Body of pancreas (tissue), 4 donors: ENCODE data around the gene THSD8. TPM values are rescaled to one million over a fixed set of nuclear protein-coding genes. Genes with fewer than 3 reads are reported as not detected.
"Not testable (repeated sequence)": the region's sequence is repeated elsewhere in the genome, so short reads cannot be mapped to it uniquely, and the experiment has no call there.

Source experiments
- ATAC-seq: fragments of 150-250 bp; one replicate; pipeline ENCODE4 v1.9.1; 2016
- DNase-seq, 4 donors: peaks; one replicate each; pipeline ENCODE4 v3.0.0-alpha.2; 2019
- H3K27ac ChIP-seq, 4 donors: fragments of 200-600 bp; sonication (generic); 1 replicate in 3 of 4; 2 replicates in 1 of 4; pipeline versions ENCODE4 v1.5.1 to v1.6.1; 2016 to 2019; ENCODE audit warnings: mild to moderate bottlenecking in 1 of 4, mixed read lengths in 1 of 4, moderate library complexity in 1 of 4
- H3K27me3 ChIP-seq, 2 donors: fragments of 200-600 bp; sonication (generic); one replicate each; pipeline ENCODE4 v1.6.0; 2016; ENCODE audit warnings: mild to moderate bottlenecking in 1 of 2
- H3K36me3 ChIP-seq, 2 donors: fragments of 200-600 bp; sonication (generic); replicated peaks in 1 of 2; 2 replicates each; pipeline ENCODE4 v1.5.1; 2016; ENCODE audit warnings: low read depth in 2 of 2; ENCODE audit not compliant: insufficient read depth in 1 of 2
- H3K4me1 ChIP-seq: fragments of 200-600 bp; sonication (generic); one replicate; pipeline ENCODE4 v1.6.0; 2016
- H3K4me3 ChIP-seq, 2 donors: fragments of 200-600 bp; sonication (generic); 1 replicate in 1 of 2; 2 replicates in 1 of 2; pipeline ENCODE4 v1.5.1; 2016 to 2019
- H3K9me3 ChIP-seq, 3 donors: fragments of 200-600 bp; sonication (generic); 1 replicate in 2 of 3; 2 replicates in 1 of 3; pipeline ENCODE4 v1.5.1; 2016
- POLR2A ChIP-seq, 3 donors: fragments of 450-650 bp; IDR thresholded peaks; one replicate each; pipeline ENCODE4 v1.6.1; 2016; ENCODE audit warnings: antibody characterized with exemption in 3 of 3, mild to moderate bottlenecking in 2 of 3
- WGBS, 2 donors: methylation state at CpG; one replicate each; pipeline ENCODE4 v1.1.5; 2017; 5-methylcytosine and 5-hydroxymethylcytosine counted together
- intact Hi-C: fragments of 100-400 bp; cut with DNase I; formaldehyde crosslinking; loops from one replicate; pipeline ENCODE4 v1.15.1; 2023
- total RNA-seq, 2 donors: library from RNA; depleted of rRNA; stranded (reverse); fragments of >200 nt; gene quantifications; one replicate each; pipeline ENCODE4 v1.1.0, GENCODE V29; 2016
- TF ChIP-seq, protein P1 (sequence below), 7 experiments: fragments of 450-650 bp in 4 of 7; fragments of 200-600 bp in 3 of 7; sonication (generic) in 3 of 7; IDR thresholded peaks; one replicate each; pipeline ENCODE4 v1.5.1; 2016 to 2019; ENCODE audit warnings: antibody characterized with exemption in 7 of 7

The THSD8 gene
- total RNA-seq, 2 donors from 2014 or later: not detected

DNA sequence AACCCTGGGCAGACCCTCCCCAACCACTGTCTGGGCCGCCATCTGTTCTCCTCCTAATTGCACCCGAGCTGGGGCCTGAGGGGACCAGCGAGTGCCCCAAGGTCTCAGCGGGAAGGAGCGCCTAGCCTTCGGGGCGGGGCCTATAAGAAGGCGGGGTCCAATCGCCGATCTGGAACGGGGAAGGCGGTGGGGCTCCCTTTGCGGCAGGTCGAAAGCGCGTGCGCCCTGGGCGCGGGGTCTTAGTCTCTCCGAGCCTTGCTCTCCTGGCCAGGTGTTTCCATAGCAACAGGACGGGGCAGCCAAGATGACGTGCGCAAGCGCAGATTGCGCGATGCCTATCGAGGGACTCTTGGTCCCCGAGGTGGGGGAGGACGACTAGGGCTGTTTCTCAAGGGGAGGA, 39.2 kb downstream of the THSD8 start:
- Histone ChIP-seq H3K4me3 (no peak overlapping the region), H3K4me1 (peaks cover 23% of the 10 kb centered on the region), H3K27me3 (peaks cover 0 to 27% of the 10 kb centered on the region in 2 donors), H3K27ac (no peak overlapping the region), H3K9me3 (no peaks in the 10 kb centered on the region), H3K36me3 (no peaks in the 10 kb centered on the region)
- ATAC-seq (no peak), DNase-seq (peak; percentile 22 to 60 (median 58))
- no peak for TF ChIP-seq POLR2A (IDR thresholded peaks at IDR 0.05)
- TF ChIP-seq, protein P1, sequence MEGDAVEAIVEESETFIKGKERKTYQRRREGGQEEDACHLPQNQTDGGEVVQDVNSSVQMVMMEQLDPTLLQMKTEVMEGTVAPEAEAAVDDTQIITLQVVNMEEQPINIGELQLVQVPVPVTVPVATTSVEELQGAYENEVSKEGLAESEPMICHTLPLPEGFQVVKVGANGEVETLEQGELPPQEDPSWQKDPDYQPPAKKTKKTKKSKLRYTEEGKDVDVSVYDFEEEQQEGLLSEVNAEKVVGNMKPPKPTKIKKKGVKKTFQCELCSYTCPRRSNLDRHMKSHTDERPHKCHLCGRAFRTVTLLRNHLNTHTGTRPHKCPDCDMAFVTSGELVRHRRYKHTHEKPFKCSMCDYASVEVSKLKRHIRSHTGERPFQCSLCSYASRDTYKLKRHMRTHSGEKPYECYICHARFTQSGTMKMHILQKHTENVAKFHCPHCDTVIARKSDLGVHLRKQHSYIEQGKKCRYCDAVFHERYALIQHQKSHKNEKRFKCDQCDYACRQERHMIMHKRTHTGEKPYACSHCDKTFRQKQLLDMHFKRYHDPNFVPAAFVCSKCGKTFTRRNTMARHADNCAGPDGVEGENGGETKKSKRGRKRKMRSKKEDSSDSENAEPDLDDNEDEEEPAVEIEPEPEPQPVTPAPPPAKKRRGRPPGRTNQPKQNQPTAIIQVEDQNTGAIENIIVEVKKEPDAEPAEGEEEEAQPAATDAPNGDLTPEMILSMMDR (IDR thresholded peaks at IDR 0.05): no peak
- WGBS, 2 donors: 2 to 7% methylated on average over 10 to 29 of the region's 29 CpGs
- intact Hi-C loops: loop anchor here (5.0 kb wide), 1 partner anchor 79 kb away; no protein-coding TSS in a partner anchor

DNA sequence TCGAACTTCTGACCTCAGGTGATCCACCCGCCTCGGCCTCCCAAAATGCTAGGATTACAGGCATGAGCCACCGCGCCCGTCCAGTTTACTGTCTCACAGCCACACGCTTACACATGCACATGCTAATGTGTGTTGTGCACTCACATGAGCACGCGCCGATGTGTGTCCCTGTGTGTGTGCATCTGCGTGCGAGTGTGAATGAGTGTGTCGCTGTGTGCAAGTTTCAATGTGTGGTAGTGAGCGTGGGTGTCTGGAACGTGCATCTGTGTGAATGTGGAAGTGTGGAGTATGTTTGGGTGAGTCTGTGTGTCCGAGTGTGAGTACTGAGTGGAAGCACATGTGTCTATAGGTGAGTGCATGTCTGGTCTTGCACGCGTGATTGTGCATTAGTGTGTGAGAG, 40.6 kb downstream of the THSD8 start:
- DNase-seq (no peak), ATAC-seq (no peak)
- Histone ChIP-seq H3K4me3 (no peak overlapping the region), H3K36me3 (no peaks in the 10 kb centered on the region), H3K27me3 (peaks cover 0 to 21% of the 10 kb centered on the region in 2 donors), H3K4me1 (peaks cover 25% of the 10 kb centered on the region), H3K27ac (no peak overlapping the region), H3K9me3 (no peaks in the 10 kb centered on the region)
- 84 to 86% methylated on average over 18 of the region's 18 CpGs for WGBS, 2 donors
- intact Hi-C loops: loop anchor here (5.0 kb wide), 1 partner anchor 80 kb away; no protein-coding TSS in a partner anchor
- TF ChIP-seq POLR2A (IDR thresholded peaks at IDR 0.05): no peak
- TF ChIP-seq, protein P1 (IDR thresholded peaks at IDR 0.05): no peak

DNA sequence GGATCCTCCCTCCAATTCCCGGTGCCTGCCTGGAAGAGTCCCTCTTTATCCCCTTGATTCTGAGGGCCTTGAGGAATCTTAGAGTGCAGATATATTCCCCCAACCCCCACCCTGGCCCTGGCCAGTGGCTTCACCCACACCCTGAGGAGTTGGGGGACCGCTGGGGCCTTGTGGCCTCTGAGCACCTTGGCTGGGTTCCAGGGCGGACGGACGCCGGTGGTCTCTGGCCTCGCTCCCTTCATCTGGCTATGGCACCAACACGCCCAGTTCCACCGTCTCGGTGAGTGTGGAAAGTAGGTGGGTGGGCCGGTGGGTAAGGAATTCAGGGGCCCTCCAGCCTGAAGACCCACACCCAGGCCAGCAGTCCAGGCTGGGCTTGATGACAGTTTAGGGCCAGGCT, 41.5 kb downstream of the THSD8 start:
- H3K4me3 ChIP-seq: no peak overlapping the region
- TF ChIP-seq, protein P1 (IDR thresholded peaks at IDR 0.05): no peak
- TF ChIP-seq POLR2A (IDR thresholded peaks at IDR 0.05): no peak
- H3K27ac ChIP-seq: no peak overlapping the region
- no peak for ATAC-seq
- intact Hi-C loops: loop anchor here (5.0 kb wide), 1 partner anchor 81 kb away; no protein-coding TSS in a partner anchor
- H3K36me3 ChIP-seq: no peaks in the 10 kb centered on the region
- no peaks in the 10 kb centered on the region for H3K9me3 ChIP-seq
- WGBS, 2 donors: 62 to 79% methylated on average over 4 to 11 of the region's 11 CpGs
- peaks cover 25% of the 10 kb centered on the region for H3K4me1 ChIP-seq
- H3K27me3 ChIP-seq: peaks cover 0 to 17% of the 10 kb centered on the region in 2 donors
- no peak for DNase-seq

DNA sequence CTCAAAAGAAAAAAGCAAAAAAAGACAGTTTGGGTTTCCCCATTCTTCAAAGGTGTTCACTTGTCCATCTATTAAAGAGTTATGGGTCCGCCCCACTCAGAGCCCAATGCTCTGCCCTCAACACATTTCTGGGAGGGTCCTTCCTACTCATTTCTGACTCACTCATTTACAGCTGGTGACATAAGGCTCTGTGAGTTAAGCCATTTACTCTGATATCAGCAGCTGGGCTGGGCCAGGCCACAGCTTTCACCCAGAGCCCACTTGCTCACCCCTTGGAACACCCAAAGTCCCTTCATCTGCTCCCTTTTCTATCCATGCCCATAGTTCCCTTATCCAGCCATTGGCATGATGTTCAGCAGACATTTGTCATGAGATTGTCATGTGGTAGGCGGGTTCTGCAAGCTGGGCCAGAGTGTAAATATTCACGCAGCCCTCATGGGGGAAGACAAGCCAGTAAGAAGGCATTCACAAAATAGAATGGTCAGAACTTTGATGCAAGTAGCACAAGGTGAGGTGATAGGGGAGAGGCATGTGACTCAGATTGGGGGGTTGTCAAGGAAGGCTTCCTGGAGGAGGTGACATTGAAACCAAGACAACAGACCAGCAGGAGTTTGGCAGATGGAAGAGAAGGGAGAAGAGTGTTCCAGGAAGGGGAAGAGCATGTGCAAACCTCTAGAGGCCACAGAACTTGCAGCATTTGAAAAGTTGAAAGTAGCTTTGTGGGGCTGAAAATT, 42.3 kb downstream of the THSD8 start:
- Histone ChIP-seq H3K27me3 (peaks cover 0 to 17% of the 10 kb centered on the region in 2 donors), H3K27ac (no peak overlapping the region), H3K9me3 (no peaks in the 10 kb centered on the region), H3K36me3 (no peaks in the 10 kb centered on the region), H3K4me1 (peaks cover 19% of the 10 kb centered on the region), H3K4me3 (no peak overlapping the region)
- TF ChIP-seq, protein P1 (IDR thresholded peaks at IDR 0.05): no peak
- TF ChIP-seq POLR2A (IDR thresholded peaks at IDR 0.05): no peak
- intact Hi-C loops: loop anchor here (5.0 kb wide), 1 partner anchor 82 kb away; no protein-coding TSS in a partner anchor
- ATAC-seq (no peak), DNase-seq (no peak)
- 47 to 63% methylated on average over 3 of the region's 3 CpGs for WGBS, 2 donors

DNA sequence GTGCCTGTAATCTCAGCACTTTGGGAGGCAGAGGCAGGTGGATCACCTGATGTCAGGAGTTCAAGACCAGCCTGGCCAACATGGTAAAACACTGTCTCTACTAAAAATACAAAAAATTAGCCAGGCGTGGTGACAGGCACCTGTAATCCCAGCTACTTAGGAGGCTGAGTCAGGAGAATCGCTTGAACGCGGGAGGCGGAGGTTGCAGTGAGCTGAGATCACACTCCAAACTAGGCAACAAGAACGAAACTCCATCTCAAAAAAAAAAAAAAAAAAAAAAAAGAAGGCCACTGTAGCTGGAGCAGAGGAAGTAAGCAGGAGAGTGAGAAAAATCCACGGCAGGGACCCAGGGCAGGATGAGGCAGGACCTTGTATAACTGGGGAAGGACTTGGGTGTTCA, 44.7 kb downstream of the THSD8 start:
- H3K9me3 ChIP-seq, H3K4me3 ChIP-seq, H3K27me3 ChIP-seq, intact Hi-C loops, H3K27ac ChIP-seq, DNase-seq, ATAC-seq, H3K4me1 ChIP-seq, H3K36me3 ChIP-seq: not testable (repeated sequence)
- 75 to 79% methylated on average over 7 of the region's 7 CpGs for WGBS, 2 donors
